ENCODE measurements around the gene VSTM4. TPM values are rescaled to one million over a fixed set of nuclear protein-coding genes. Genes with fewer than 3 reads are reported as not detected.

Gene VSTM4
- polyA plus RNA-seq, 1 donor (not counting 4 experiments of a cell fraction or from before 2014, with no cell fraction given), result not detected

DNA sequence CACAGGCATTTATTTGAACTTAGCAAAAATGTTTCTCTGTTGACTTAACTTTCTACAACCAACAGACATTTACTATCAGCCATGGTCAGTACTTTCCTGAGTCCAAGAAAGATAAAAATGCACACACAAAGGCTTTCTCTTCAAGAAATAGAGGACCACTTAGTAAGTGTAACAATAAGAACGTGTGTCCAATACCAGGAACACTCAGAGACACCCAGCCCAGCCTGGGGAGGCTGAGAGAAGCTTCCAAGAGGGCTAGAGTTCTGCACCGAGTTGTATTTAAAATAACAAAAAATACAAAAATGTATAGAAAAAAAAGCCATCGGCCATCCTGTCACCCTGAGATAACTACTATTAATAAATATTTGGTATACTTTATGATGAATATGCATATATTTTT lies 35.8 kb downstream of the VSTM4 start:
- H3K9me1 ChIP-seq (ENCODE audit: control insufficient read depth, extremely low read depth, insufficient read depth, low read length), result no peaks in the 10 kb centered on the region
- TF ChIP-seq CTCF (optimal IDR thresholded peaks at IDR 0.05 in 1 of 3, IDR thresholded peaks at IDR 0.05 in 1 of 3, conservative IDR thresholded peaks at IDR 0.05 in 1 of 3; ENCODE audit: extremely low read depth in 1 of 3, insufficient read depth in 2 of 3, low read length in 3 of 3), result no peak
- no peak for TF ChIP-seq EZH2 (IDR thresholded peaks at IDR 0.05; ENCODE audit: low read length)
- no peak overlapping the region for H3K9ac ChIP-seq (ENCODE audit: control insufficient read depth, extremely low read depth, insufficient read depth, low read length)
- H2AFZ ChIP-seq (ENCODE audit: control insufficient read depth, low read length), result no peak overlapping the region
- no peaks in the 10 kb centered on the region for H3K4me1 ChIP-seq (ENCODE audit: control insufficient read depth, extremely low read depth, insufficient read depth, low read length)
- no peak overlapping the region for H3K4me3 ChIP-seq (ENCODE audit: control insufficient read depth in 2 of 3, extremely low read depth in 1 of 3, insufficient read depth in 2 of 3, low read depth in 1 of 3, low read length in 3 of 3)
- H3K79me2 ChIP-seq (ENCODE audit: control insufficient read depth, insufficient read depth, low read length), result no peaks in the 10 kb centered on the region
- H3K9me3 ChIP-seq (ENCODE audit: control insufficient read depth, low read depth, low read length), result no peaks in the 10 kb centered on the region
- no peak for FAIRE-seq
- no peak for DNase-seq (ENCODE audit: low read depth, low spot score)
- no peaks in the 10 kb centered on the region for H3K36me3 ChIP-seq (ENCODE audit: control insufficient read depth in 2 of 2, extremely low read depth in 1 of 2, insufficient read depth in 2 of 2, low read length in 2 of 2)
- no peak overlapping the region for H3K27ac ChIP-seq (ENCODE audit: control insufficient read depth, insufficient read depth, low read length)
- no peak overlapping the region for H3K4me2 ChIP-seq (ENCODE audit: control insufficient read depth, extremely low read depth, insufficient read depth, low read depth, low read length)
- H4K20me1 ChIP-seq (ENCODE audit: control insufficient read depth, extremely low read depth, insufficient read depth, low read length), result no peaks in the 10 kb centered on the region
- dilution Hi-C loops (cut with MboI; ENCODE audit: extremely low pct_ligation_motif_present, low sequenced_read_pairs), result no loop called here
- H3K27me3 ChIP-seq (ENCODE audit: control insufficient read depth, extremely low read depth, insufficient read depth, low read length), result peaks cover 5% of the 10 kb centered on the region

- FAIRE-seq (no peak), DNase-seq (ENCODE audit: low read depth, low spot score) (no peak)
- no peaks in the 10 kb centered on the region for H3K4me1 ChIP-seq (ENCODE audit: control insufficient read depth, extremely low read depth, insufficient read depth, low read length)
- no peaks in the 10 kb centered on the region for H3K9me1 ChIP-seq (ENCODE audit: control insufficient read depth, extremely low read depth, insufficient read depth, low read length)
- no peaks in the 10 kb centered on the region for H3K79me2 ChIP-seq (ENCODE audit: control insufficient read depth, insufficient read depth, low read length)
- H2AFZ ChIP-seq (ENCODE audit: control insufficient read depth, low read length), result no peak overlapping the region
- TF ChIP-seq EZH2 (IDR thresholded peaks at IDR 0.05; ENCODE audit: low read length) (no peak), CTCF (optimal IDR thresholded peaks at IDR 0.05 in 1 of 3, IDR thresholded peaks at IDR 0.05 in 1 of 3, conservative IDR thresholded peaks at IDR 0.05 in 1 of 3; ENCODE audit: extremely low read depth in 1 of 3, insufficient read depth in 2 of 3, low read length in 3 of 3) (no peak)
- no peak overlapping the region for H3K27ac ChIP-seq (ENCODE audit: control insufficient read depth, insufficient read depth, low read length)
- no peak overlapping the region for H3K4me3 ChIP-seq (ENCODE audit: control insufficient read depth in 2 of 3, extremely low read depth in 1 of 3, insufficient read depth in 2 of 3, low read depth in 1 of 3, low read length in 3 of 3)
- H3K9me3 ChIP-seq (ENCODE audit: control insufficient read depth, low read depth, low read length), result no peaks in the 10 kb centered on the region
- dilution Hi-C loops (cut with MboI; ENCODE audit: extremely low pct_ligation_motif_present, low sequenced_read_pairs), result no loop called here
- no peaks in the 10 kb centered on the region for H4K20me1 ChIP-seq (ENCODE audit: control insufficient read depth, extremely low read depth, insufficient read depth, low read length)
- H3K4me2 ChIP-seq (ENCODE audit: control insufficient read depth, extremely low read depth, insufficient read depth, low read depth, low read length), result no peak overlapping the region
- H3K36me3 ChIP-seq (ENCODE audit: control insufficient read depth in 2 of 2, extremely low read depth in 1 of 2, insufficient read depth in 2 of 2, low read length in 2 of 2), result no peaks in the 10 kb centered on the region
- no peak overlapping the region for H3K9ac ChIP-seq (ENCODE audit: control insufficient read depth, extremely low read depth, insufficient read depth, low read length)
- H3K27me3 ChIP-seq (ENCODE audit: control insufficient read depth, extremely low read depth, insufficient read depth, low read length), result peaks cover 5% of the 10 kb centered on the region
Measured at GRCh38 chr10:49079072-49079471, 36.2 kb downstream of the VSTM4 start.
